ENCODE results near the gene SCAPER.
"Not testable (repeated sequence)": the region's sequence is repeated elsewhere in the genome, so short reads cannot be mapped to it uniquely, and the experiment has no call there.

Gene SCAPER

GRCh38 chr15:76572983-76573314 is 332.2 kb downstream of the SCAPER start:
- DNase-seq (ENCODE audit: low spot score), result no peak

- DNase-seq (ENCODE audit: low spot score), result no peak
These were observed 338.9 kb downstream of the SCAPER start for GRCh38 chr15:76566276-76566675.

DNA sequence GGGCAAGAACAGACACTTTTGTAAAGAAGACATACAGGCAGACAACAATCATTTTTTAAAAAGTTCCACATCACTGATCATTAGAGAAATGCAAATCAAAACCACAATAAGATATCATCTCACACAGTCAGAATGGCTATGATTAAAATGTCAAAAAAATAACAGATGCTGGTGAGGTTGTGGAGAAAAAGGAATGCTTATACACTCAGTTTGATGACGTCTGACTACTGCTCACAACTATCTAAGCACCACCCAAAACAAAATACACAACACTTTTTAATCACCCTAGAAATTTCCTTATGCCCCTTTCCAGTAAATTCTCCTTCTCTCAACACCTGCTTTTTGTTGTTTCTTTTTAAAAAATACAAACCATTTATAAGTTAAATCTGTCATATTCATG is 339.8 kb downstream of the SCAPER start:
- DNase-seq (ENCODE audit: low spot score), result no peak

- DNase-seq (ENCODE audit: low spot score), result no peak
These were observed 349.9 kb downstream of the SCAPER start for GRCh38 chr15:76555247-76555646.

GRCh38 chr15:76553564-76553963 is 351.6 kb downstream of the SCAPER start:
- no peak for DNase-seq (ENCODE audit: low spot score)

- DNase-seq (ENCODE audit: low spot score), result no peak
These were observed 352.0 kb downstream of the SCAPER start for GRCh38 chr15:76553102-76553501.

DNA sequence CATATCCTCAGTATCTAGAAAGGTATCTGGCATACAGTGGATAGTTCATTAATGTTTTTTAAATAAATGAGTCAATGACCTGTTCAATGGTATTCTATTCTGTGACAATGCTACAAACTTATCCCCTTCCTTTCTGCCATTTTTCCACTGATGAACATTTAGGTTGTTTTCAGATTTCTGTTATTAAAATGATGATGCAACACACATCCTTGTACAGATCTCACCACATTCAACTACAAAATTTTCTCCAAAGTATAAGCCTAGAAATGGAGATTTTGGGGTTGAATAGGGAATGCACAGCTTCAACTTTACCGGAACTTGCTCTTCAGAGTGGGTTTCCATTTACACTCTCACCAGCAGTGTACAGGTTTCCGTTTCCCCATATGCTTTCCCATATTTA is 358.3 kb downstream of the SCAPER start:
- DNase-seq (ENCODE audit: low spot score), result no peak

- no peak for DNase-seq (ENCODE audit: low spot score)
These were observed 371.1 kb downstream of the SCAPER start for GRCh38 chr15:76533995-76534394.

GRCh38 chr15:76533060-76533820 is 371.9 kb downstream of the SCAPER start:
- no peak for DNase-seq (ENCODE audit: low spot score)

GRCh38 chr15:76529911-76530310 is 375.2 kb downstream of the SCAPER start:
- DNase-seq (ENCODE audit: low spot score), result no peak

- DNase-seq (ENCODE audit: low spot score), result no peak
These were observed 379.0 kb downstream of the SCAPER start for GRCh38 chr15:76526111-76526510.

- no peak for DNase-seq (ENCODE audit: low spot score)
These were observed 387.2 kb downstream of the SCAPER start for GRCh38 chr15:76517910-76518309.

- DNase-seq (ENCODE audit: low spot score), result peak; percentile 15
These were observed 390.9 kb downstream of the SCAPER start for GRCh38 chr15:76514282-76514681.

GRCh38 chr15:76512971-76513370 is 392.2 kb downstream of the SCAPER start:
- DNase-seq (ENCODE audit: low spot score), result no peak

- not testable (repeated sequence) for DNase-seq (ENCODE audit: low spot score)
These were observed 394.5 kb downstream of the SCAPER start for GRCh38 chr15:76510663-76511062.

DNA sequence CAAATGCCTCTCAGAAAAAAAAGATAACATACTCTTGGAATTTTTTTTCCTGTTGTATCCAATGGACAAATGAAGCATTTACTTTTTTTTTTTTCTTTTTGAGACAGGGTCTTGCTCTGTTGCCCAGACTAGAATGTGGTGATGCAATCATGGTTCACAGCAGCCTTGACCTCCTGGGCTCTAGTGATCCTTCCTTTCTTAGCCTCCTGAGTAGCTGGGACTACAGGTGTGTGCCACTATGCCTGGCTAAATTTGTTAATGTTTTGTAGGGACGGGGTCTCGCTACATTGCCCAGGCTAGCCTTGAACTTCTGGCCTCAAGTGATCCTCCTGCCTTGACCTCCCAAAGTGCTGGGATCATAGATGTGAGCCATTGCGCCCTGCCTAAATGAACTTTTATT is 401.3 kb downstream of the SCAPER start:
- no peak for DNase-seq (ENCODE audit: low spot score)

GRCh38 chr15:76503121-76503520 is 402.0 kb downstream of the SCAPER start:
- no peak for DNase-seq (ENCODE audit: low spot score)

GRCh38 chr15:76502678-76503077 is 402.5 kb downstream of the SCAPER start:
- no peak for DNase-seq (ENCODE audit: low spot score)

DNA sequence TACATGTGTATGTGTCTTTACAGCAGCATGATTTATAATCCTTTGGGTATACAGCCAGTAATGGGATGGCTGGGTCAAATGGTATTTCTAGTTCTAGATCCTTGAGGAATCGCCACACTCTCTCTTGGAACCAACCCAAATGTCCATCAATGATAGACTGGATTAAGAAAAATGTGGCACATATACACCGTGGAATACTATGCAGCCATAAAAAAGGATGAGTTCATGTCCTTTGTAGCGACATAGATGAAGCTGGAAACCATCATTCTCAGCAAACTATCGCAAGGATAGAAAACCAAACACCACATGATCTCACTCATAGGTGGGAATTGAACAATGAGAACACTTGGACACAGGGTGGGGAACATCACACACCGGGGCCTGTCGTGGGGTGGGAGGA is 403.0 kb downstream of the SCAPER start:
- not testable (repeated sequence) for DNase-seq (ENCODE audit: low spot score)

GRCh38 chr15:76501726-76502125 is 403.4 kb downstream of the SCAPER start:
- DNase-seq (ENCODE audit: low spot score), result no peak

DNA sequence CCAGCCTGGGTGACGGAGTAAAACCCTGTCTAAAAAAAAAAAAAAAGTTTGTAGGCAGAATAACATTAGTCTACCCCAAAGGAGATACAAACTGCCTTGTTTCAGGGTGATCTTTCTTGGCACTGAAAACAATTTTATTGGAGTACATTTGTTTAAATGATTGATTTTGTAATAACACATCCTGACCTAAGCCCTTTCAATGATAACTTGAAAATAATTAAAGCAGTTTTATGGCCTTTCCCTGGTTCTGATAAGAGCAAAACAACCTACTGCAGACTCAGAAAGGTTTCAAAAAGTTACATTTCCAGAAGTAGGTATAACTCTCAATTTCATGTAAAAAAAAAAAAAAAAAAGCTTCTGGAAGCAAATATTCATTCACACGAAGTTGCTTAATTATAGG is 404.1 kb downstream of the SCAPER start:
- DNase-seq (ENCODE audit: low spot score), result no peak

DNA sequence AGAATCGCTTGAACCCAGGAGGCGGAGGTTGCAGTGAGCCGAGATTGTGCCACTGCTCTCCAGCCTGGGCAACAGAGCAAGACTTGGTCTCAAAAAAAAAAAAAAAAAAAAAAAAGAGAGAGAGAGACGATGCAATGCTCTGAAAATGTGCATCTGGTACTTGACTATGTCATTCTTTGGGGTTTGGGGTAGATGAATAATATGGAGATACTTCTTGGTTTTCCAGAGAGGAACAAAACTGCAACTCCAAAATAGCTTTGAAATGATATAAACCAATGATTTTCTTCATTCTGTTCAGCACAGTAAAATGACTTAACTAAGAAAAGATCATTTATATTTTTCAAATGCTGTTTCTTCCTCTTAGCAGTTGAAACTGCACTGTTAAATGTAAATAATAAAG is 409.7 kb downstream of the SCAPER start:
- DNase-seq (ENCODE audit: low spot score), result no peak

- DNase-seq (ENCODE audit: low spot score), result no peak
These were observed 412.6 kb downstream of the SCAPER start for GRCh38 chr15:76492538-76492937.

- DNase-seq (ENCODE audit: low spot score), result no peak
These were observed 421.4 kb downstream of the SCAPER start for GRCh38 chr15:76483752-76484151.
